Measurements from ENCODE around the gene GLYATL3.
"Not testable (repeated sequence)": the region's sequence is repeated elsewhere in the genome, so short reads cannot be mapped to it uniquely, and the experiment has no call there.

GLYATL3 gene

DNA sequence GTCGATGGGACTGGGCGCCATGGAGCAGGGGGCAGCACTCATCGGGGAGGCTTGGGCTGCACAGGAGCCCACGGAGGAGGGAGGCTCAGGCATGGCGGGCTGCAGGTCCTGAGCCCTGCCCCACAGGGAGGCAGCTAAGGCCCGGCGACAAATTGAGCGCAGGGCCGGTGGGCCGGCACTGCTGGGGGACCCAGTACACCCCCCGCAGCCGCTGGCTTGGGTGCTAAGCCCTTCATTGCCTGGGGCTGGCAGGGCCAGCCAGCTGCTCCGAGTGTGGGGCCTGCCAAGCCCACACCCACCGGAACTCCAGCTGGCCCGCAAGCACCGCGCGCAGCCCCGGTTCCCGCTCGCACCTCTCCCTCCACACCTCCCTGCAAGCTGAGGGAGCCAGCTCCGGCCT is 17.9 kb upstream of the GLYATL3 start:
- not testable (repeated sequence) for H3K9ac ChIP-seq (ENCODE audit: low read length); H3K4me3 ChIP-seq (ENCODE audit: insufficient read depth in 1 of 2, low read depth in 1 of 2, low read length in 2 of 2); H2BK5ac ChIP-seq (ENCODE audit: low read depth, low read length, poor library complexity, severe bottlenecking); H2BK12ac ChIP-seq (ENCODE audit: low read length in 2 of 2); H3K4me1 ChIP-seq (ENCODE audit: control insufficient read depth, insufficient read depth, low read depth, low read length); H2AK5ac ChIP-seq (ENCODE audit: low read length, severe bottlenecking); H3K18ac ChIP-seq (ENCODE audit: low read depth in 1 of 2, low read length in 2 of 2); H3K23ac ChIP-seq (ENCODE audit: low read length in 2 of 2); H4K91ac ChIP-seq (ENCODE audit: low read length); H3K4ac ChIP-seq (ENCODE audit: low read depth in 1 of 2, low read length in 2 of 2); DNase-seq; H2BK15ac ChIP-seq (ENCODE audit: low read depth, poor library complexity, severe bottlenecking); H4K8ac ChIP-seq (ENCODE audit: low read length); H3K36me3 ChIP-seq (ENCODE audit: control insufficient read depth in 1 of 2, insufficient read depth in 2 of 2, low read depth in 1 of 2, low read length in 2 of 2); H3K9me3 ChIP-seq (ENCODE audit: control insufficient read depth, low read length); H3K79me1 ChIP-seq (replicated peaks; ENCODE audit: low read length, poor library complexity, severe bottlenecking); H2BK120ac ChIP-seq (ENCODE audit: low read depth, low read length); H3K14ac ChIP-seq (ENCODE audit: low read length in 2 of 2); H3K4me2 ChIP-seq (ENCODE audit: low read length, poor library complexity, severe bottlenecking); H2AFZ ChIP-seq (ENCODE audit: low read depth, low read length); H3K27ac ChIP-seq (ENCODE audit: low read length, poor library complexity, severe bottlenecking); H3K27me3 ChIP-seq (ENCODE audit: control insufficient read depth in 1 of 2, insufficient read depth in 1 of 2, low read length in 2 of 2)
- WGBS, result 99% methylated on average over 8 of the region's 22 CpGs

- H3K4me1 ChIP-seq (ENCODE audit: control insufficient read depth, insufficient read depth, low read depth, low read length), result not testable (repeated sequence)
- WGBS, result 97% methylated on average over 14 of the region's 14 CpGs
These were observed 16.3 kb upstream of the GLYATL3 start for GRCh38 chr6:49483380-49483779.

GRCh38 chr6:49490633-49491032 is 9.1 kb upstream of the GLYATL3 start:
- peaks cover 5 to 29% of the 10 kb centered on the region in 2 experiments for H3K36me3 ChIP-seq (ENCODE audit: control insufficient read depth in 1 of 2, insufficient read depth in 2 of 2, low read depth in 1 of 2, low read length in 2 of 2)
- no peak overlapping the region for H3K23ac ChIP-seq (ENCODE audit: low read length in 2 of 2)
- no peak overlapping the region for H2AFZ ChIP-seq (ENCODE audit: low read depth, low read length)
- no peak for DNase-seq
- H3K9me3 ChIP-seq (ENCODE audit: control insufficient read depth, low read length), result no peaks in the 10 kb centered on the region
- no peaks in the 10 kb centered on the region for H3K27me3 ChIP-seq (ENCODE audit: control insufficient read depth in 1 of 2, insufficient read depth in 1 of 2, low read length in 2 of 2)
- H3K79me1 ChIP-seq (replicated peaks; ENCODE audit: low read length, poor library complexity, severe bottlenecking), result no peaks in the 10 kb centered on the region
- no peak overlapping the region for H2AK5ac ChIP-seq (ENCODE audit: low read length, severe bottlenecking)
- H3K4ac ChIP-seq (ENCODE audit: low read depth in 1 of 2, low read length in 2 of 2), result no peak overlapping the region
- no peak overlapping the region for H4K8ac ChIP-seq (ENCODE audit: low read length)
- H2BK15ac ChIP-seq (ENCODE audit: low read depth, poor library complexity, severe bottlenecking), result no peak overlapping the region
- H2BK120ac ChIP-seq (ENCODE audit: low read depth, low read length), result no peak overlapping the region
- H4K91ac ChIP-seq (ENCODE audit: low read length), result no peak overlapping the region
- no peak overlapping the region for H3K27ac ChIP-seq (ENCODE audit: low read length, poor library complexity, severe bottlenecking)
- H3K18ac ChIP-seq (ENCODE audit: low read depth in 1 of 2, low read length in 2 of 2), result no peak overlapping the region
- H3K4me2 ChIP-seq (ENCODE audit: low read length, poor library complexity, severe bottlenecking), result no peak overlapping the region
- H3K14ac ChIP-seq (ENCODE audit: low read length in 2 of 2), result no peak overlapping the region
- no peak overlapping the region for H2BK5ac ChIP-seq (ENCODE audit: low read depth, low read length, poor library complexity, severe bottlenecking)
- H3K4me3 ChIP-seq (ENCODE audit: insufficient read depth in 1 of 2, low read depth in 1 of 2, low read length in 2 of 2), result no peak overlapping the region
- no peak overlapping the region for H2BK12ac ChIP-seq (ENCODE audit: low read length in 2 of 2)
- no peaks in the 10 kb centered on the region for H3K4me1 ChIP-seq (ENCODE audit: control insufficient read depth, insufficient read depth, low read depth, low read length)
- 90% methylated on average over 2 of the region's 4 CpGs for WGBS
- H3K9ac ChIP-seq (ENCODE audit: low read length), result no peak overlapping the region

More at GRCh38 chr6:49483380-49483779, 16.3 kb upstream of the GLYATL3 start:
- not testable (repeated sequence) for DNase-seq; H3K23ac ChIP-seq (ENCODE audit: low read length in 2 of 2); H2BK5ac ChIP-seq (ENCODE audit: low read depth, low read length, poor library complexity, severe bottlenecking); H2AK5ac ChIP-seq (ENCODE audit: low read length, severe bottlenecking); H3K79me1 ChIP-seq (replicated peaks; ENCODE audit: low read length, poor library complexity, severe bottlenecking); H2BK120ac ChIP-seq (ENCODE audit: low read depth, low read length); H2AFZ ChIP-seq (ENCODE audit: low read depth, low read length); H4K91ac ChIP-seq (ENCODE audit: low read length); H3K36me3 ChIP-seq (ENCODE audit: control insufficient read depth in 1 of 2, insufficient read depth in 2 of 2, low read depth in 1 of 2, low read length in 2 of 2); H3K9me3 ChIP-seq (ENCODE audit: control insufficient read depth, low read length); H3K4me3 ChIP-seq (ENCODE audit: insufficient read depth in 1 of 2, low read depth in 1 of 2, low read length in 2 of 2); H3K27me3 ChIP-seq (ENCODE audit: control insufficient read depth in 1 of 2, insufficient read depth in 1 of 2, low read length in 2 of 2); H2BK15ac ChIP-seq (ENCODE audit: low read depth, poor library complexity, severe bottlenecking); H2BK12ac ChIP-seq (ENCODE audit: low read length in 2 of 2); H3K4me2 ChIP-seq (ENCODE audit: low read length, poor library complexity, severe bottlenecking); H3K27ac ChIP-seq (ENCODE audit: low read length, poor library complexity, severe bottlenecking); H3K4ac ChIP-seq (ENCODE audit: low read depth in 1 of 2, low read length in 2 of 2); H3K18ac ChIP-seq (ENCODE audit: low read depth in 1 of 2, low read length in 2 of 2); H3K14ac ChIP-seq (ENCODE audit: low read length in 2 of 2); H4K8ac ChIP-seq (ENCODE audit: low read length); H3K9ac ChIP-seq (ENCODE audit: low read length)

- DNase-seq, result no peak
- Histone ChIP-seq H4K91ac (ENCODE audit: low read length) (no peak overlapping the region), H3K4ac (ENCODE audit: low read depth in 1 of 2, low read length in 2 of 2) (no peak overlapping the region), H2BK12ac (ENCODE audit: low read length in 2 of 2) (no peak overlapping the region), H3K14ac (ENCODE audit: low read length in 2 of 2) (no peak overlapping the region), H3K36me3 (ENCODE audit: control insufficient read depth in 1 of 2, insufficient read depth in 2 of 2, low read depth in 1 of 2, low read length in 2 of 2) (peaks cover 0 to 5% of the 10 kb centered on the region in 2 experiments), H2AK5ac (ENCODE audit: low read length, severe bottlenecking) (no peak overlapping the region), H3K23ac (ENCODE audit: low read length in 2 of 2) (no peak overlapping the region), H3K4me2 (ENCODE audit: low read length, poor library complexity, severe bottlenecking) (no peak overlapping the region), H3K27ac (ENCODE audit: low read length, poor library complexity, severe bottlenecking) (no peak overlapping the region), H3K18ac (ENCODE audit: low read depth in 1 of 2, low read length in 2 of 2) (no peak overlapping the region), H3K4me1 (ENCODE audit: control insufficient read depth, insufficient read depth, low read depth, low read length) (no peaks in the 10 kb centered on the region), H3K9ac (ENCODE audit: low read length) (no peak overlapping the region), H3K79me1 (replicated peaks; ENCODE audit: low read length, poor library complexity, severe bottlenecking) (no peaks in the 10 kb centered on the region), H2AFZ (ENCODE audit: low read depth, low read length) (no peak overlapping the region), H3K27me3 (ENCODE audit: control insufficient read depth in 1 of 2, insufficient read depth in 1 of 2, low read length in 2 of 2) (no peaks in the 10 kb centered on the region), H3K4me3 (ENCODE audit: insufficient read depth in 1 of 2, low read depth in 1 of 2, low read length in 2 of 2) (no peak overlapping the region), H2BK15ac (ENCODE audit: low read depth, poor library complexity, severe bottlenecking) (no peak overlapping the region), H4K8ac (ENCODE audit: low read length) (no peak overlapping the region), H3K9me3 (ENCODE audit: control insufficient read depth, low read length) (no peaks in the 10 kb centered on the region), H2BK120ac (ENCODE audit: low read depth, low read length) (no peak overlapping the region), H2BK5ac (ENCODE audit: low read depth, low read length, poor library complexity, severe bottlenecking) (no peak overlapping the region)
- WGBS, result 100% methylated on average over 1 of the region's 3 CpGs
These were observed 2.4 kb upstream of the GLYATL3 start for GRCh38 chr6:49497304-49497703.

Measured in mesenchymal stem cell (in vitro differentiated cells and primary cell).